Retina (tissue), 1 donor: ENCODE results near the gene ATRAID.
"Not testable (repeated sequence)": the region's sequence is repeated elsewhere in the genome, so short reads cannot be mapped to it uniquely, and the experiment has no call there.

Source experiments
- DNase-seq: peaks from one replicate; pipeline ENCODE4 v3.0.0-alpha.2; 2016

Gene ATRAID

GRCh38 chr2:27194538-27195354, 17.1 kb upstream of the ATRAID start:
- DNase-seq: no peak

DNA sequence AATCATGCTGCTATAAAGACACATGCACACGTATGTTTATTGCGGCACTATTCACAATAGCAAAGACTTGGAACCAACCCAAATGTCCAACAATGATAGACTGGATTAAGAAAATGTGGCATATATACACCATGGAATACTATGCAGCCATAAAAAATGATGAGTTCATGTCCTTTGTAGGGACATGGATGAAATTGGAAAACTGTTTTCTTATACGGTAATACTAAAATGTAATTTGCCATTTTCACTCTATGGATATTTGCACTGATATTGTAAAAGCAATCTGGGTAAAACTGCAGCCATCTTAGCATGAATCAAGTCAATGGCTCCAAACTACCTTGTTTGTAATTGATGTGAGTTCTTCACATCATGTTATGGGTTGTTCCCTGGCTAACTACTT, 16.0 kb upstream of the ATRAID start:
- DNase-seq: not testable (repeated sequence)

- DNase-seq: not testable (repeated sequence)
These were observed 13.8 kb upstream of the ATRAID start for GRCh38 chr2:27198068-27198467.

GRCh38 chr2:27198627-27199026, 13.2 kb upstream of the ATRAID start:
- DNase-seq: no peak

- no peak for DNase-seq
These were observed 12.6 kb upstream of the ATRAID start for GRCh38 chr2:27199241-27199640.

- DNase-seq: no peak
These were observed 10.2 kb upstream of the ATRAID start for GRCh38 chr2:27201675-27202074.

- DNase-seq: no peak
These were observed 9.0 kb upstream of the ATRAID start for GRCh38 chr2:27202854-27203253.

DNA sequence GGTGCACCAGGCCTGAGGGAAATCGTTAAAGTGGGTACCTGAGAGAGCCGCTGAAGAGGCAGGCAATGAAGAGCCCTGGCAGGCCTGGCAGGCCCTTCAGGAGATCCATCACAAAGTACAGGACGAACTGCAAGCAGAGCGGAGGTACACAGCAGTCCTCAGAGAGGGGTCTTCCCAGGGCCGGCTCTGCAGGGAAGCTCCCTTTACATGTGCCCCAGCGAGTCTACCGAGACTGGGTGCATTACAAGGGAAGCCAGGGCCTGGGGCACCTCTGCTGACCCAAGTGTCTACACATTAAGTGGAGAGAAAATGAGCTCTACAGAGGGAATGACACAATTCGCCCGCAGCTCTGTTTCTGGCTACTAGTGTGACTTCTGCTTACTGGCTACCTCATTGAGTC, 8.1 kb upstream of the ATRAID start:
- DNase-seq: no peak

DNA sequence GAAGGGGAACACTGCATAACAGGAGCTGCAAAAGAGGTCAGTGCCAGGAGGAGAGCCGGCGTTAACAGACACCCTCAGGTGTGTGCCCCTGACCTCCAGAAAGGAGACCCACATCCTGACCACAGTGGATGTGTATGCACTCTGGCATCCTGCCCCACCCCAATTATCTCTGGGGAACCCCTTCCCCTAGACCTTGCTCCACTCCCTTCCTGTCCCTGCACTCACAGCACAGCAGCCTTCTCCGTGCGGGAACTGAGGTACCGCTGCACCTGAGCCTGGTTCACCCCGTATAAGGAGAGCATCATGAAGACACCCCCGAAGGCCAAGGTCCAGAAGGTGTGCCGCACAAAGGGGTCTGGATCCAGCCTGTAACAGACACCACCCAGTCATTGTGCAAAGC, 7.3 kb upstream of the ATRAID start:
- DNase-seq: no peak

- DNase-seq: no peak
These were observed 6.6 kb upstream of the ATRAID start for GRCh38 chr2:27205206-27205605.

- DNase-seq: no peak
These were observed 5.5 kb upstream of the ATRAID start for GRCh38 chr2:27206346-27206745.

DNA sequence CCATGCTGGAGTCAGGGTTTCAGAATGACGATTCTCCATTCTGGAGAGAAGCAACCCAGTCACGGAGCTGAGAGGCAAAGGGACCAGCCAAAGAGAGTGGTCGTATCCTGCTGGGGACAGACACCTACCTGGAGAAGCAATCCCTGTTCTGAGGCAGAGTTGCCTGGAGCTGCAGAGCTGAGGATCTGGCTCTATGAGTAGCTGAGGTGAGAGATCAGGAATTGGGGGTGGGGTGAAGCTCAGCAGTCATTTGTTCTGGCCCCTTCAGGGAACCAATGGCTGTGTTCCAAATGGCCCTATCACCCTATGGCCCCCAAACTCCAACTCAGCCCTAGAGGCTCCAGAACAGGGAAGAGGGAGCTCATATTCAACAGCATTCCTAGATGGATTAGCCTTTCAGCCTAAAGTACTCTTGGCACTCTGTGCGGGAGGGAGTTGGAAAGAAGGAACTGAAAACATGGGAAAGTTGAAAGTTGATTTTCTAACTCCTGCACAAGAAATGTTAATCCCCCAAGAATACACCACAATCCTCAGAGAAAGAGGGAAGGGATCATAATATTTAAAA, 3.3 kb upstream of the ATRAID start:
- no peak for DNase-seq

DNA sequence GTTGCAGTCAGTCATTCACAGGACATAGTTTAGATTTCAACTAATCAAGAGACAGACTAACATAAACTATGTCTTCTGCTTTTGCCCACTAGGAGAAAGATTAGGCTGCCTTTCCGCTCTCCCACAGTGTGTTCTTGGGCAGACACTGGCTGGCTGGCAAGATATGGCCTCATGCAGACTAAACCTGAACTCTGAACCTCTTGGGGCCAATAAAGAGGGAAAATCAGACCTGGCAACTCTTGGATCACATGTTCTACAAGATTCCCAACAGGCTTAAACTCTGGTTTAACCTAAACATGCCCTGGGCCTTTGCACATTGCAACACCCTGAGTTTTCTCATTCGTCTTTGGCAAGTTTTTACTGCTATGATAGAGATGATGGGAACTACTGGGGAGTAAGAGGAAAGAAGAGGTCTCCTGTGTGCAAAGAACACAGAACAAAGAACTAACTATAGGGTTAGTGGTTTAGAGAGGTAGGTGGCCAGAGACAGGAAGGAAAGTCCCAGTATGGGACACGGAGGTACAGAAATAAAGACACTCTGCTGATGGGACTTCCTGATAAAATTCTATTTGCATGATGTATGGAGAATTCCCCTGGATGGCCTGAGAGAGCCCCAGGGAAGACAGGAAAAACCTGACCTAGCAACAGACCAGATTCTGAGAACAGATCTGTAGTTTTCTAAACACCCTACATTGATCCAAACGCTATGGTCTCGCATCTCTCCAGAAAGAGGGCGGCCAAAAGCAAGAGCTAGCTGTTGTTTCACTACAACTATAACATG, 2.0 kb upstream of the ATRAID start:
- DNase-seq: no peak

- DNase-seq: peak; percentile 74
These were observed 449 bp upstream of the ATRAID start for GRCh38 chr2:27211241-27211942.

DNA sequence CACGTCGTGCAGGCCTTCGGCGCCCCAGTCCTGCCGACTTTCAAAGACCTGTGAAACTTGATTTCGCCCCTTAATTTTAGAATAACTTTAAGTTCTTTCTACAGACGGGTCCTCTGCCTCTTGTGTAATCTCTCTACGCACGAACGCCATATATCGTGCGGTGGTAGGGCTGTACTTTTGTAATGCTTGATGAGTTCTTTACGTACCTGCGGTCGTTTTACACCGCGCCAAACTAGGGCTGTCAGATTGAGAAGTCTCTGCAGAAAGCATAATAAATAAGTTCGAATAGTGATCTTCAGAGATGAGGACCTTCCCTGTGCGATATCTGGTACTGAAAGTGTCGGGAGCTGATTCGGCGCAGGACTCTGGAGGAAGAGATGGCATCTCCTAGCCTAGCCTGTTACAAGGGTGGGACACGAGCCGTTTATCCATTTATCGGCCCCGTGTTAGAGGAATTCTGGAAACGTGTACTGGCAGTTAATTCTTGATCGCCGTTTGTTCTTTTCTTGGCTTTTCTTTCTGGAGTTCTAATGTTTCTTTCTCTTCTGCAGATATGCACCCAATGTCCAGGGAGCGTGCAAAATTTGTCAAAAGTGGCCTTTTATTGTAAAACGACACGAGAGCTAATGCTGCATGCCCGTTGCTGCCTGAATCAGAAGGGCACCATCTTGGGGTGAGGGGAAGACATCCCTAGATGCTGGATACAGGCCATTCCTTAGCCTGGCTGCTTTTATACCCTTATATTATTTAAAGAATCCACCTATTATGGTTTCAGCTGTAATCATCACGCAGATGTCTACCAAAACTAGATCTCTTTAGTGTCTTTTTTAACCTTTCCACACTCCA, 1.0 kb downstream of the ATRAID start:
- no peak for DNase-seq

GRCh38 chr2:27214941-27215340, 3.1 kb downstream of the ATRAID start:
- no peak for DNase-seq

GRCh38 chr2:27216416-27217137, 4.7 kb downstream of the ATRAID start:
- no peak for DNase-seq

- DNase-seq: peak; percentile 88
These were observed 5.6 kb downstream of the ATRAID start, which contains the start of gene CAD for GRCh38 chr2:27217173-27218121. CAD (plus strand) TSS chr2:27217369; CDS start chr2:27217552, 183 bp downstream.

GRCh38 chr2:27218614-27219013, 6.8 kb downstream of the ATRAID start:
- no peak for DNase-seq

GRCh38 chr2:27219091-27219490, 7.2 kb downstream of the ATRAID start:
- DNase-seq: no peak
